ENCODE results near the gene PAPPA2.

DNA sequence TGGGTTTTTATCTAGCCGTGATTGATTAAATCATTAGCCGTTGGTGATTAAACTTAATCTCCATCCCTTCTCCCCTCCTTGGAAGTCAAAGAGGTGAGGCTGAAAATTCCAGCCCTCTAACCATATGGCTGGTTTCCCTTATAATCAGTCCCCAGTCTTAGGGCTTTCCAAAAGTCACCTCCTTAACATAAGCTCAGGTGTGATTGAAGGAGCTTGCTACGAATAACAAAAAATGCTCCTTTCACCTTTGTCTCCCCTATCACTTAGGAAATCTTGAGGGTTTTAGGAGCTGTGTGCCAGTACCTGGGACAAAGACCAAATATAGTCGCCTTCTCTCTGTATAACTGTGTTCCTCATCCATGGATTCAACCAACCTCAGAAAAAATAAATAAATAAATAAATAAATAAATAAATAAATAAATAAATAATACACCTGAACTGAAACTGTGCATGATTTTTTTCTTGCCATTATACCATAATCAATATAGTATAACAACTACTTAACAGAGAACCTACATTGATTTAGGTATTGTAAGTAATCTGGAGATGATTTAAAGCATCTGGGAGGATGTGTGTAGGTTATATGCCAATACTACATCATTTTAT, 82.2 kb downstream of the PAPPA2 start:
- TF ChIP-seq, protein P1, sequence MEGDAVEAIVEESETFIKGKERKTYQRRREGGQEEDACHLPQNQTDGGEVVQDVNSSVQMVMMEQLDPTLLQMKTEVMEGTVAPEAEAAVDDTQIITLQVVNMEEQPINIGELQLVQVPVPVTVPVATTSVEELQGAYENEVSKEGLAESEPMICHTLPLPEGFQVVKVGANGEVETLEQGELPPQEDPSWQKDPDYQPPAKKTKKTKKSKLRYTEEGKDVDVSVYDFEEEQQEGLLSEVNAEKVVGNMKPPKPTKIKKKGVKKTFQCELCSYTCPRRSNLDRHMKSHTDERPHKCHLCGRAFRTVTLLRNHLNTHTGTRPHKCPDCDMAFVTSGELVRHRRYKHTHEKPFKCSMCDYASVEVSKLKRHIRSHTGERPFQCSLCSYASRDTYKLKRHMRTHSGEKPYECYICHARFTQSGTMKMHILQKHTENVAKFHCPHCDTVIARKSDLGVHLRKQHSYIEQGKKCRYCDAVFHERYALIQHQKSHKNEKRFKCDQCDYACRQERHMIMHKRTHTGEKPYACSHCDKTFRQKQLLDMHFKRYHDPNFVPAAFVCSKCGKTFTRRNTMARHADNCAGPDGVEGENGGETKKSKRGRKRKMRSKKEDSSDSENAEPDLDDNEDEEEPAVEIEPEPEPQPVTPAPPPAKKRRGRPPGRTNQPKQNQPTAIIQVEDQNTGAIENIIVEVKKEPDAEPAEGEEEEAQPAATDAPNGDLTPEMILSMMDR (IDR thresholded peaks at IDR 0.05): no peak
- TF ChIP-seq POLR2A (IDR thresholded peaks at IDR 0.05) (no peak), POLR2AphosphoS5 (IDR thresholded peaks at IDR 0.05) (no peak), EP300 (IDR thresholded peaks at IDR 0.05) (no peak)

Data from sigmoid colon (tissue), 4 donors.